SH-SY5Y (cell line): ENCODE measurements around the gene PLEKHA7.

Source experiments
- GATA2 ChIP-seq: IDR thresholded peaks from 2 replicates; pipeline ENCODE4 v1.6.1; 2011; ENCODE audit warnings: mild to moderate bottlenecking, low read depth, low read length
- GATA3 ChIP-seq: IDR thresholded peaks from 2 replicates; pipeline ENCODE4 v1.6.1; 2011; ENCODE audit warnings: low read depth, mild to moderate bottlenecking, low read length, moderate library complexity

- TF ChIP-seq GATA2 (no peak), GATA3 (no peak)
Observed at GRCh38 chr11:16891964-16892363, 122.2 kb downstream of the PLEKHA7 start.
